ENCODE data around the gene RPA3.

GRCh38 chr7:7686811-7687508, 31.4 kb downstream of the RPA3 start:
- TF ChIP-seq POLR2A (IDR thresholded peaks at IDR 0.05) (no peak), EP300 (IDR thresholded peaks at IDR 0.05) (no peak)

Measured in gastroesophageal sphincter (tissue), 2 donors.